ENCODE results near the gene TMEFF1.

Gene TMEFF1

DNA sequence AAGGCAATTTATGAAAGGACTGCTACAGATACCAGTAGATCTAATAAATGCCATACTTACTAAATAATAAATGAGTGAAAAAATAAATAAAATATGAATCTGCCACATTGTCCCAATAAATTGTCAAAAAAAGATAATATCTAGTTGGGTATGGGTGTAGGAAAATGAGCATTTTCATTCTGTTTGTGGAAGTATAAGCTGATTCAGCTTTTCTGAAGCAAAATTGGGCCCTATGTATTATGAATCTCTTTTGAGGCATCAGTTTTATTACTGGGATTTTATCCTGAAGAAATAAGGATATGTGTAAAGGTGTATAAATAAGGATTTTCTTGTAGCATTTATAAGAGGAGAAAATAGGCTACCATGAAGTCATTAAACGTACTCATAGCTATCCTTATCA lies 151.0 kb downstream of the TMEFF1 start:
- Mint-ChIP-seq H3K27me3 (peaks cover 3% of the 10 kb centered on the region), H3K9me3 (ENCODE audit: low read depth) (peaks cover 7% of the 10 kb centered on the region), H3K27ac (no peak overlapping the region), H3K4me3 (no peak overlapping the region), H3K36me3 (no peaks in the 10 kb centered on the region), H3K4me1 (ENCODE audit: low read depth) (no peaks in the 10 kb centered on the region)

DNA sequence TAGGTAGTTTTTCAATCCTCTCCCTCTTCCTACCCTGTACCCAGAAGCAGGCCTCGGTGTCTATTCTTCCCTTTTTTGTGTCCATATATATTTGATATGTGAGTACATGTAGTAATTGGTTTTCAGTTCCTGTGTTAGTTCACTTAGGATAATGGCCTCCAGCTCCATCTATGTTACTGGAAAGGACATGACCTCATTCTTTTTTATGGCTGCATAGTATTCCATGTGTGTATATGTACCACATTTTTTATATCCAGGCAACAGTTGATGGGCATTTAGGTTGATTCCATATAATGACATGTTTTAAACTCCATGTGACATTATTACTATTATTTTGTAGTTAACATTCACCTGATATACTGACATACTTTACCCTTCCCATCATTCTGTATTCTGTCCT lies 154.0 kb downstream of the TMEFF1 start:
- Mint-ChIP-seq H3K9me3 (ENCODE audit: low read depth) (peaks cover 7% of the 10 kb centered on the region), H3K4me1 (ENCODE audit: low read depth) (no peaks in the 10 kb centered on the region), H3K36me3 (no peaks in the 10 kb centered on the region), H3K27me3 (peaks cover 8% of the 10 kb centered on the region), H3K4me3 (no peak overlapping the region), H3K27ac (no peak overlapping the region)
